SK-N-SH (cell line): ENCODE measurements around the gene DRAP1. TPM values are rescaled to one million over a fixed set of nuclear protein-coding genes. Genes with fewer than 3 reads are reported as not detected.

Experiments
- CTCF ChIA-PET: fragments of 300-600, 350-600 bp; formaldehyde crosslinking; extraction: SDS; loops from one replicate; lab custom pipeline; 2021; lab: Yijun Ruan, JAX
- POLR2A ChIA-PET: fragments of 350-600 bp; sonication (Branson Sonifier 250); formaldehyde crosslinking; extraction: SDS; loops from one replicate; lab custom pipeline; 2020; ENCODE audit warnings: antibody characterized with exemption, inconsistent platforms; lab: Yijun Ruan, JAX
- DNase-seq: peaks from one replicate; pipeline ENCODE4 v3.0.0; 2012
- H2AFZ ChIP-seq: fragments of 200-600 bp; sonication (generic); 2 replicates; pipeline ENCODE4 v1.8.1; 2016; ENCODE audit warnings: antibody characterized with exemption, mild to moderate bottlenecking, low read depth
- H3F3A ChIP-seq: fragments of 200-600 bp; sonication (generic); replicated peaks from 2 replicates; pipeline ENCODE3; 2016; ENCODE audit warnings: antibody characterized with exemption, mild to moderate bottlenecking; ENCODE audit not compliant: insufficient read depth
- H3K27ac ChIP-seq, 2 experiments: fragments of 200-500 bp in 1 of 2; fragments of 200-600 bp in 1 of 2; sonication (Bioruptor generic) in 1 of 2; sonication (generic), shearing (Covaris generic) in 1 of 2; 2 replicates each; pipeline versions ENCODE4 v1.5.1 to v1.6.1; 2014 to 2016; ENCODE audit warnings: low read depth in 2 of 2, inconsistent platforms in 1 of 2, low read length in 1 of 2, mild to moderate bottlenecking in 1 of 2, mixed read lengths in 1 of 2
- H3K27me3 ChIP-seq: fragments of 200-600 bp; sonication (generic), shearing (Covaris generic); 2 replicates; pipeline ENCODE4 v1.6.1; 2016; ENCODE audit warnings: mixed run types; ENCODE audit not compliant: insufficient read depth
- H3K36me3 ChIP-seq, 2 experiments: fragments of 200-500 bp in 1 of 2; fragments of 200-600 bp in 1 of 2; sonication (Bioruptor generic) in 1 of 2; sonication (generic) in 1 of 2; replicated peaks in 1 of 2; 2 replicates each; pipeline versions ENCODE3 to v1.5.1; 2014 to 2016; ENCODE audit warnings: low read length in 1 of 2, mild to moderate bottlenecking in 1 of 2; ENCODE audit not compliant: insufficient read depth in 2 of 2, control insufficient read depth in 1 of 2
- H3K4me1 ChIP-seq, 2 experiments: fragments of 200-500 bp in 1 of 2; fragments of 200-600 bp in 1 of 2; sonication (Bioruptor generic) in 1 of 2; sonication (generic), shearing (Covaris generic) in 1 of 2; 2 replicates each; pipeline versions ENCODE4 v1.5.1 to v1.6.1; 2014 to 2016; ENCODE audit warnings: low read depth in 1 of 2, low read length in 1 of 2, mixed run types in 1 of 2; ENCODE audit not compliant: insufficient read depth in 2 of 2, control insufficient read depth in 1 of 2
- H3K4me2 ChIP-seq: fragments of 200-600 bp; sonication (generic), shearing (Covaris generic); 2 replicates; pipeline ENCODE4 v1.6.1; 2017; ENCODE audit warnings: mixed run types
- H3K4me3 ChIP-seq, 2 experiments: fragments of 200-500 bp in 1 of 2; fragments of 200-600 bp in 1 of 2; sonication (Bioruptor generic) in 1 of 2; sonication (generic), shearing (Covaris generic) in 1 of 2; 2 replicates each; pipeline versions ENCODE4 v1.5.1 to v1.8.1; 2014 to 2016; ENCODE audit warnings: low read depth in 2 of 2, inconsistent platforms in 1 of 2, low read length in 1 of 2, mild to moderate bottlenecking in 1 of 2, mixed read lengths in 1 of 2, moderate library complexity in 1 of 2
- H3K79me2 ChIP-seq: fragments of 200-600 bp; sonication (generic); 2 replicates; pipeline ENCODE4 v1.8.1; 2017; ENCODE audit warnings: mild to moderate bottlenecking; ENCODE audit not compliant: insufficient read depth
- H3K9ac ChIP-seq: fragments of 200-600 bp; sonication (generic); 2 replicates; pipeline ENCODE4 v1.6.1; 2017; ENCODE audit warnings: mixed run types
- H3K9me2 ChIP-seq: fragments of 200-600 bp; sonication (generic); 2 replicates; pipeline ENCODE4 v1.6.1; 2017; ENCODE audit warnings: mixed run types
- H3K9me3 ChIP-seq: fragments of 200-600 bp; sonication (generic); 2 replicates; pipeline ENCODE4 v1.6.1; 2017; ENCODE audit warnings: mixed run types, mild to moderate bottlenecking, moderate library complexity
- H4K20me1 ChIP-seq: fragments of 200-600 bp; sonication (generic); 2 replicates; pipeline ENCODE4 v1.6.1; 2017; ENCODE audit warnings: mild to moderate bottlenecking, mixed run types; ENCODE audit not compliant: insufficient read depth
- CHD2 ChIP-seq: fragments of 150-350 bp; IDR thresholded peaks from 2 replicates; pipeline ENCODE4 v1.6.1; 2018; ENCODE audit warnings: low read length; ENCODE audit not compliant: partially characterized antibody
- CTCF ChIP-seq: fragments of 200-600 bp; sonication (generic); IDR thresholded peaks from 2 replicates; pipeline ENCODE4 v1.6.1; 2017; ENCODE audit warnings: antibody characterized with exemption, mild to moderate bottlenecking, moderate library complexity
- EP300 ChIP-seq, 2 experiments: IDR thresholded peaks; 2 replicates each; pipeline versions ENCODE4 v1.4.0 to v1.6.1; 2012; ENCODE audit warnings: borderline replicate concordance in 1 of 2, low read depth in 1 of 2, low read length in 1 of 2
- FOXJ3 ChIP-seq: sonication (generic); formaldehyde crosslinking; IDR thresholded peaks from 2 replicates; pipeline ENCODE4 v1.5.1; 2020; ENCODE audit warnings: mild to moderate bottlenecking, missing genetic modification reagents
- GABPA ChIP-seq: IDR thresholded peaks from 2 replicates; pipeline ENCODE4 v1.4.0; 2012; ENCODE audit warnings: low read depth, mild to moderate bottlenecking
- GATA2 ChIP-seq: sonication (generic); formaldehyde crosslinking; IDR thresholded peaks from 2 replicates; pipeline ENCODE4 v1.5.0; 2020; ENCODE audit warnings: mild to moderate bottlenecking, missing genetic modification reagents
- JUND ChIP-seq: IDR thresholded peaks from 2 replicates; pipeline ENCODE4 v1.4.0; 2012
- MAX ChIP-seq: IDR thresholded peaks from 2 replicates; pipeline ENCODE4 v1.4.0; 2012; ENCODE audit warnings: low read depth
- MXI1 ChIP-seq: IDR thresholded peaks from 2 replicates; pipeline ENCODE4 v1.6.1; 2012; ENCODE audit warnings: mild to moderate bottlenecking, low read depth, low read length, improper control_type of control experiment
- NFIC ChIP-seq: IDR thresholded peaks from 2 replicates; pipeline ENCODE4 v1.4.0; 2012; ENCODE audit warnings: borderline replicate concordance
- NRF1 ChIP-seq: IDR thresholded peaks from 2 replicates; pipeline ENCODE4 v1.6.1; 2012; ENCODE audit warnings: low read depth, mild to moderate bottlenecking, low read length
- POLR2AphosphoS5 ChIP-seq: IDR thresholded peaks from 2 replicates; pipeline ENCODE4 v1.6.1; 2012; ENCODE audit warnings: low read depth, low read length
- RAD21 ChIP-seq: IDR thresholded peaks from 2 replicates; pipeline ENCODE4 v1.6.1; 2012; ENCODE audit warnings: mild to moderate bottlenecking, low read length
- RCOR1 ChIP-seq: fragments of 150-350 bp; IDR thresholded peaks from 2 replicates; pipeline ENCODE4 v1.6.1; 2017; ENCODE audit warnings: antibody characterized with exemption, low read length
- RFX5 ChIP-seq: IDR thresholded peaks from 2 replicates; pipeline ENCODE4 v1.6.1; 2012; ENCODE audit warnings: mild to moderate bottlenecking, improper control_type of control experiment, low read length
- SIN3A ChIP-seq: IDR thresholded peaks from 2 replicates; pipeline ENCODE4 v1.6.1; 2012; ENCODE audit warnings: low read depth, mild to moderate bottlenecking, low read length, moderate library complexity, borderline replicate concordance
- SMC3 ChIP-seq: IDR thresholded peaks from 2 replicates; pipeline ENCODE4 v1.6.1; 2012; ENCODE audit warnings: low read depth, low read length, improper control_type of control experiment
- TEAD4 ChIP-seq: IDR thresholded peaks from 2 replicates; pipeline ENCODE4 v1.4.0; 2012; ENCODE audit warnings: mild to moderate bottlenecking, borderline replicate concordance; ENCODE audit not compliant: insufficient read depth
- USF2 ChIP-seq: fragments of 150-350 bp; IDR thresholded peaks from 2 replicates; pipeline ENCODE4 v1.6.1; 2017; ENCODE audit warnings: antibody characterized with exemption, low read length, low read depth, borderline replicate concordance
- ZBTB33 ChIP-seq: IDR thresholded peaks from 2 replicates; pipeline ENCODE4 v1.4.0; 2012; ENCODE audit warnings: low read depth, borderline replicate concordance
- WGBS: methylation state at CpG from one replicate; pipeline ENCODE4 v1.1.6; 2017; ENCODE audit warnings: low lambda C conversion rate; 5-methylcytosine and 5-hydroxymethylcytosine counted together
- polyA plus RNA-seq, 3 experiments: library from polyadenylated mRNA; depleted of rRNA; stranded (reverse); fragments of >200 nt; gene quantifications; 2 replicates each; pipeline ENCODE4 v1.2.3, GENCODE V29; 2012

DRAP1 gene
- polyA plus RNA-seq, 1 of the 3 experiments (the other 2 are of a cell fraction) = 464 TPM

- Histone ChIP-seq H4K20me1 (no peaks in the 10 kb centered on the region), H3K36me3 (peaks cover 31 to 45% of the 10 kb centered on the region in 2 experiments), H3K27me3 (no peaks in the 10 kb centered on the region), H2AFZ (no peak overlapping the region), H3K9me3 (no peaks in the 10 kb centered on the region), H3K9ac (no peak overlapping the region), H3F3A (peaks cover 29% of the 10 kb centered on the region), H3K79me2 (peaks cover 39% of the 10 kb centered on the region), H3K9me2 (no peaks in the 10 kb centered on the region), H3K4me2 (no peak overlapping the region), H3K4me3 (peak overlapping the region in 1 of 2 experiments; percentile 4; a peak in 1 of 4 replicates), H3K27ac (no peak overlapping the region; a peak in 1 of 4 replicates), H3K4me1 (peaks cover 19 to 27% of the 10 kb centered on the region in 2 experiments)
- peak; percentile 92 for DNase-seq
- ChIA-PET CTCF (interaction anchor here (0.6 to 15.2 kb wide), 64 partner anchors 8 to 415 kb away, joined by 3 to 374 read pairs (median 4); partner anchors contain the start of genes AP5B1, BANF1, C11orf68 and CFL1), POLR2A (interaction anchor here (0.6 to 1.9 kb wide), 10 partner anchors 11 to 173 kb away, joined by 3 to 9 read pairs (median 4); partner anchors contain the start of gene MUS81)
- TF ChIP-seq RAD21 = peak; percentile 80
- TF ChIP-seq RCOR1 = no peak
- no peak for TF ChIP-seq POLR2AphosphoS5
- TF ChIP-seq SMC3 = peak; percentile 92
- peak; percentile 41 for TF ChIP-seq CHD2
- no peak for TF ChIP-seq NRF1
- TF ChIP-seq CTCF = peak; percentile 98
- TF ChIP-seq GATA2 = no peak
- TF ChIP-seq TEAD4 = no peak
- TF ChIP-seq GABPA = 0 out of 2 replicates have a peak, but pooled peaks have one; percentile 14
- 0 out of 2 replicates have a peak, but pooled peaks have one; percentile 67 for TF ChIP-seq SIN3A
- TF ChIP-seq MAX = 0 out of 2 replicates have a peak, but pooled peaks have one; percentile 17
- WGBS = 0% methylated on average over 2 of the region's 9 CpGs
These were observed 34.5 kb upstream of the DRAP1 start for GRCh38 chr11:65884716-65885092.

- DNase-seq = no peak
- ChIA-PET CTCF (interaction anchor here (0.5 to 15.2 kb wide), 59 partner anchors 9 to 257 kb away, joined by 3 to 374 read pairs (median 4); partner anchors contain the start of genes AP5B1, BANF1, C11orf68 and CFL1), POLR2A (interaction anchor here (0.6 to 1.9 kb wide), 9 partner anchors 11 to 174 kb away, joined by 3 to 9 read pairs (median 4); partner anchors contain the start of gene MUS81)
- Histone ChIP-seq H3F3A (peaks cover 34% of the 10 kb centered on the region), H3K4me2 (no peak overlapping the region), H4K20me1 (no peaks in the 10 kb centered on the region), H3K9me2 (no peaks in the 10 kb centered on the region), H2AFZ (no peak overlapping the region), H3K36me3 (peaks cover 31 to 45% of the 10 kb centered on the region in 2 experiments), H3K27ac (no peak overlapping the region), H3K9ac (no peak overlapping the region), H3K4me3 (no peak overlapping the region), H3K9me3 (no peaks in the 10 kb centered on the region), H3K27me3 (no peaks in the 10 kb centered on the region), H3K4me1 (peaks cover 24 to 32% of the 10 kb centered on the region in 2 experiments), H3K79me2 (peaks cover 39% of the 10 kb centered on the region)
- 89% methylated on average over 4 of the region's 7 CpGs for WGBS
- TF ChIP-seq USF2 = no peak
- no peak for TF ChIP-seq EP300 (IDR thresholded peaks at IDR 0.05; ENCODE audit: borderline replicate concordance in 1 of 2, low read depth in 1 of 2, low read length in 1 of 2)
- TF ChIP-seq NFIC = no peak
- TF ChIP-seq JUND = no peak
- TF ChIP-seq FOXJ3 = no peak
- TF ChIP-seq ZBTB33 = no peak
- TF ChIP-seq RFX5 = no peak
- no peak for TF ChIP-seq MXI1
- TF ChIP-seq RCOR1 = no peak
- no peak for TF ChIP-seq NRF1
- no peak for TF ChIP-seq RAD21
These were observed 34.0 kb upstream of the DRAP1 start for GRCh38 chr11:65885231-65885630.
